Measurements from ENCODE around the gene SEMA3B. TPM values are rescaled to one million over a fixed set of nuclear protein-coding genes. Genes with fewer than 3 reads are reported as not detected.
"Not testable (repeated sequence)": the region's sequence is repeated elsewhere in the genome, so short reads cannot be mapped to it uniquely, and the experiment has no call there.

SEMA3B gene
- total RNA-seq, 1 experiment from 2014 or later: 0.15 TPM

GRCh38 chr3:50227390-50228183, 41.4 kb upstream of the SEMA3B start:
- Histone ChIP-seq H2AFZ (ENCODE audit: low read length) (peak overlapping the region; percentile 98), H4K20me1 (ENCODE audit: insufficient read depth, low read depth, low read length) (no peaks in the 10 kb centered on the region), H3K36me3 (ENCODE audit: insufficient read depth, low read length) (no peaks in the 10 kb centered on the region), H3K9me2 (replicated peaks; ENCODE audit: insufficient read depth, low read length) (no peaks in the 10 kb centered on the region), H3K4me2 (ENCODE audit: low read depth, low read length, poor library complexity, severe bottlenecking) (peak overlapping the region; percentile 92), H3K9ac (ENCODE audit: low read length) (peak overlapping the region; percentile 92), H3K27me3 (ENCODE audit: low read length) (no peaks in the 10 kb centered on the region), H3K27ac (ENCODE audit: low read length) (peak overlapping the region; percentile 58), H3K9me3 (ENCODE audit: low read length) (no peaks in the 10 kb centered on the region), H3K4me1 (ENCODE audit: low read length) (peaks cover 43% of the 10 kb centered on the region), H3K4me3 (ENCODE audit: low read length) (peak overlapping the region; percentile 98), H3K79me2 (ENCODE audit: low read length) (no peaks in the 10 kb centered on the region; the same call in 1 of the 2 replicates)
- peak; percentile 98 for DNase-seq

- Histone ChIP-seq H3K4me2 (ENCODE audit: low read depth, low read length, poor library complexity, severe bottlenecking) (peak overlapping the region; percentile 92), H3K4me1 (ENCODE audit: low read length) (peaks cover 43% of the 10 kb centered on the region), H3K4me3 (ENCODE audit: low read length) (peak overlapping the region; percentile 98), H3K9ac (ENCODE audit: low read length) (peak overlapping the region; percentile 92), H3K27ac (ENCODE audit: low read length) (peak overlapping the region; percentile 58)
- not testable (repeated sequence) for H3K9me3 ChIP-seq (ENCODE audit: low read length); H3K27me3 ChIP-seq (ENCODE audit: low read length); DNase-seq; H4K20me1 ChIP-seq (ENCODE audit: insufficient read depth, low read depth, low read length); H3K36me3 ChIP-seq (ENCODE audit: insufficient read depth, low read length); H3K9me2 ChIP-seq (replicated peaks; ENCODE audit: insufficient read depth, low read length); H2AFZ ChIP-seq (ENCODE audit: low read length); H3K79me2 ChIP-seq (ENCODE audit: low read length)
These were observed 40.7 kb upstream of the SEMA3B start for GRCh38 chr3:50228184-50228763.

DNA sequence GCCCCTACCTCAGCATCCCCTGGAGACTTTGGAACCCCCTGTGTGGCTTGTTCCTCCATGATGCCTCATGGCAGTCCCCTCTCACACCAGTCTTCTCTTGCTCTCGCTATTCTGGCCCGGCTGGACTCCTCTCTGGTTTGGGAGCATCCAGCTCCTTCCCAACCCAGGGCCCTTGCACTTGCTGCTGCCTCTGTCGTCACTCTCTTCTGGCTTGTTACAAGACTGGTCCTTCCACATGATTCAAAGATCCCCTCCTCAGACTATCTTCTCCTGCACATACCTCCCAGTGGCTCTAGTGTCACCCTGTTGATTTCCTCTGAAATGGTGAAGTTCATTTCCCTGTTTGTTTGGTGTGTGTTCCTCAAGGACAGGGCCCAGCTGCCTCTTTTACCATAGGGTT, 39.5 kb upstream of the SEMA3B start:
- H2AFZ ChIP-seq (ENCODE audit: low read length): no peak overlapping the region
- peaks cover 44% of the 10 kb centered on the region for H3K4me1 ChIP-seq (ENCODE audit: low read length)
- H3K9me3 ChIP-seq (ENCODE audit: low read length): no peaks in the 10 kb centered on the region
- peak overlapping the region; percentile 37 for H3K4me2 ChIP-seq (ENCODE audit: low read depth, low read length, poor library complexity, severe bottlenecking)
- no peaks in the 10 kb centered on the region for H4K20me1 ChIP-seq (ENCODE audit: insufficient read depth, low read depth, low read length)
- DNase-seq: no peak
- H3K9ac ChIP-seq (ENCODE audit: low read length): no peak overlapping the region
- no peaks in the 10 kb centered on the region for H3K36me3 ChIP-seq (ENCODE audit: insufficient read depth, low read length)
- H3K27me3 ChIP-seq (ENCODE audit: low read length): no peaks in the 10 kb centered on the region
- H3K27ac ChIP-seq (ENCODE audit: low read length): peak overlapping the region; percentile 58; the same call in 1 of the 2 replicates
- H3K4me3 ChIP-seq (ENCODE audit: low read length): no peak overlapping the region
- no peaks in the 10 kb centered on the region for H3K9me2 ChIP-seq (replicated peaks; ENCODE audit: insufficient read depth, low read length)
- H3K79me2 ChIP-seq (ENCODE audit: low read length): no peaks in the 10 kb centered on the region; the same call in 1 of the 2 replicates

- H3K9ac ChIP-seq (ENCODE audit: low read length): peak overlapping the region; percentile 48
- H2AFZ ChIP-seq (ENCODE audit: low read length): peak overlapping the region; percentile 55; the same call in 1 of the 2 replicates
- no peaks in the 10 kb centered on the region; the same call in 1 of the 2 replicates for H3K79me2 ChIP-seq (ENCODE audit: low read length)
- DNase-seq: peak; percentile 59
- H3K4me1 ChIP-seq (ENCODE audit: low read length): peaks cover 51% of the 10 kb centered on the region
- H3K27me3 ChIP-seq (ENCODE audit: low read length): no peaks in the 10 kb centered on the region
- no peaks in the 10 kb centered on the region for H3K36me3 ChIP-seq (ENCODE audit: insufficient read depth, low read length)
- H3K9me2 ChIP-seq (replicated peaks; ENCODE audit: insufficient read depth, low read length): no peaks in the 10 kb centered on the region
- peak overlapping the region; percentile 37 for H3K4me2 ChIP-seq (ENCODE audit: low read depth, low read length, poor library complexity, severe bottlenecking)
- peak overlapping the region; percentile 11; the same call in 1 of the 2 replicates for H3K4me3 ChIP-seq (ENCODE audit: low read length)
- H4K20me1 ChIP-seq (ENCODE audit: insufficient read depth, low read depth, low read length): no peaks in the 10 kb centered on the region
- H3K27ac ChIP-seq (ENCODE audit: low read length): no peak overlapping the region; the same call in 1 of the 2 replicates
- H3K9me3 ChIP-seq (ENCODE audit: low read length): no peaks in the 10 kb centered on the region
These were observed 38.7 kb upstream of the SEMA3B start for GRCh38 chr3:50230104-50230793.

DNA sequence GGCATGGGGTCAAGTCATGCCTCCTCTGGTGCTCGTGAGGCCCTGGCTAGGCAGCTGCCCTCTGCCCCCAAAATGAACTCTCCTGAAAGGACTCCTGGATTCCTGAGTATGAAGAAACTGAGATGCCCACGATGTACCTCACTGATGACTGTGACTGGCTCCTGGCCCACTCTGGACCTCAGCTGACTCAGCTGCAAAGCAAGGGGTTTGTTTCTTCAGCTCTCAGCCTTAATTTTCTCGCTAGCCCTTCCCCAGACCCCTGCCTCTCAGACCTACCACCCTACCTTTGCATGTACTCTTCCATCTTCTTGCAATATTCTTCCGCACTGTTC, 38.2 kb upstream of the SEMA3B start:
- H3K4me3 ChIP-seq (ENCODE audit: low read length): no peak overlapping the region; the same call in 1 of the 2 replicates
- no peaks in the 10 kb centered on the region for H3K36me3 ChIP-seq (ENCODE audit: insufficient read depth, low read length)
- no peak overlapping the region for H3K27ac ChIP-seq (ENCODE audit: low read length)

DNA sequence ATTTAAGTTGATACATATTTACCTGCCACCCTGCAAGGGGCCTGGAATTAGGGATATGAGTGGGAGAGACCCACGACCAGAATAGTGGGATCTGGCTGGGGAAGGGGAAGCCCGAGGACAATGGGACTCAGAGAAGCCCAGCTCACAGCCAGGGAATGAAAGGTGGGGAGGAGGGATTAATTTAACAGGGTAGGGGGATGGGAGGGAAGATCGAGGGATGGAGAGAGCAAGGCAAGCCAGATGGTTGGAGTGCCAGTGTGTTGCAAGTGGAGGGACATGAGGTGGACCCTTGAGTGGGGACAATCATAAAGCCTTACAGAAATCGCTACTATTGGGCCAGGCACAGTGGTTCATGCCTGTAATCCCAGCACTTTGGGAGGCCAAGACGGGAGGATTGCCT, 37.4 kb upstream of the SEMA3B start:
- no peak overlapping the region for H3K9ac ChIP-seq (ENCODE audit: low read length)
- H3K9me2 ChIP-seq (replicated peaks; ENCODE audit: insufficient read depth, low read length): no peaks in the 10 kb centered on the region
- no peak overlapping the region for H2AFZ ChIP-seq (ENCODE audit: low read length)
- H3K4me3 ChIP-seq (ENCODE audit: low read length): no peak overlapping the region
- H3K27me3 ChIP-seq (ENCODE audit: low read length): no peaks in the 10 kb centered on the region
- H3K36me3 ChIP-seq (ENCODE audit: insufficient read depth, low read length): no peaks in the 10 kb centered on the region
- no peak overlapping the region for H3K27ac ChIP-seq (ENCODE audit: low read length)
- H4K20me1 ChIP-seq (ENCODE audit: insufficient read depth, low read depth, low read length): peaks cover 4% of the 10 kb centered on the region; the same call in 1 of the 2 replicates
- H3K4me2 ChIP-seq (ENCODE audit: low read depth, low read length, poor library complexity, severe bottlenecking): no peak overlapping the region
- H3K9me3 ChIP-seq (ENCODE audit: low read length): no peaks in the 10 kb centered on the region
- H3K79me2 ChIP-seq (ENCODE audit: low read length): peaks cover 5% of the 10 kb centered on the region
- no peak for DNase-seq
- peaks cover 47% of the 10 kb centered on the region for H3K4me1 ChIP-seq (ENCODE audit: low read length)

More for the DNA sequence above, 38.2 kb upstream of the SEMA3B start:
- no peaks in the 10 kb centered on the region; the same call in 1 of the 2 replicates for H3K79me2 ChIP-seq (ENCODE audit: low read length)
- peak overlapping the region; percentile 55; the same call in 1 of the 2 replicates for H2AFZ ChIP-seq (ENCODE audit: low read length)
- no peaks in the 10 kb centered on the region for H4K20me1 ChIP-seq (ENCODE audit: insufficient read depth, low read depth, low read length)
- no peaks in the 10 kb centered on the region for H3K9me3 ChIP-seq (ENCODE audit: low read length)
- no peak for DNase-seq
- peaks cover 54% of the 10 kb centered on the region for H3K4me1 ChIP-seq (ENCODE audit: low read length)
- no peaks in the 10 kb centered on the region for H3K9me2 ChIP-seq (replicated peaks; ENCODE audit: insufficient read depth, low read length)
- H3K9ac ChIP-seq (ENCODE audit: low read length): peak overlapping the region; percentile 48
- peak overlapping the region; percentile 37 for H3K4me2 ChIP-seq (ENCODE audit: low read depth, low read length, poor library complexity, severe bottlenecking)
- no peaks in the 10 kb centered on the region for H3K27me3 ChIP-seq (ENCODE audit: low read length)

DNA sequence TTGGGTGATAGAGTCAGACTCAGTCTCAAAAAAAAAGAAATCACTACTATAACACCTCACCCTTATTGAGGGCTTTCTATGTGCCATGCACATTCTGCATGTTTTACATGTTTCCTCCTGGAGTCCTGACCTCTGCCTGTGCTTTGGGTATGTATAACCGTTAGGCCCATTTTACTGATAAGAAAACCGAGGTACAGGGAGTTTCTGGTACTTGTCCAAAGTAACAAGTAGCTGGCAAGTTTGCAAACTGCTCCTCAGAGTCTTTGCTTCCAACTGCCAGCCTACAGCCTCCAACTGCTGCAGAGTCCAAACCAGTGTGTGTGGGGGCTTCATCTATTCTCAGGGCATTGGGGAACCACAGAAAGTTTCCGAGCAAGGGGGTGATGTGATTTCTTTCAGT, 36.6 kb upstream of the SEMA3B start:
- no peak overlapping the region for H2AFZ ChIP-seq (ENCODE audit: low read length)
- no peaks in the 10 kb centered on the region for H3K36me3 ChIP-seq (ENCODE audit: insufficient read depth, low read length)
- H3K9me2 ChIP-seq (replicated peaks; ENCODE audit: insufficient read depth, low read length): no peaks in the 10 kb centered on the region
- no peaks in the 10 kb centered on the region for H3K9me3 ChIP-seq (ENCODE audit: low read length)
- DNase-seq: no peak
- peaks cover 40% of the 10 kb centered on the region for H3K4me1 ChIP-seq (ENCODE audit: low read length)
- H3K4me3 ChIP-seq (ENCODE audit: low read length): no peak overlapping the region
- peaks cover 6% of the 10 kb centered on the region; the same call in 1 of the 2 replicates for H4K20me1 ChIP-seq (ENCODE audit: insufficient read depth, low read depth, low read length)
- no peak overlapping the region for H3K27ac ChIP-seq (ENCODE audit: low read length)
- peaks cover 12% of the 10 kb centered on the region for H3K79me2 ChIP-seq (ENCODE audit: low read length)
- no peak overlapping the region for H3K9ac ChIP-seq (ENCODE audit: low read length)
- H3K27me3 ChIP-seq (ENCODE audit: low read length): no peaks in the 10 kb centered on the region
- H3K4me2 ChIP-seq (ENCODE audit: low read depth, low read length, poor library complexity, severe bottlenecking): no peak overlapping the region

DNA sequence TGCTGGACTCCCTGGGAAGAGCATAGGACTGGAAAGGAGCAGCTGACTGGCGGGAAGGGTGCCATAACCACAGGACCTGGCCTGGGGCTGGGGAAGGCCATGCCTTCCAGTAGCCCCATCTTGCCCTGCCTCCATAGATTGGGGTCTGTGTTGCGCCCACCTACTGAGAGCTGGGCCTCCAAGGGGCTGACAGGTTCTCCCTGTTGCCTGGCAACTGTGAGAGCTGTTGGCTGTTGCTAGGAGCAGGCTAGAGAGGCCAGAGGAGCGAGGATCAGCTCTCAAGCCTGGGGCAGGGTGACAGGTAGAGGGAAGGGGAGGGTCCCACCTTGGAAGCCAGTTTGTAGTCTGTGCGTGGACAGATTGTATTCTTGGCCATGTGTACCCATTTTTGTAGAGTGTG, 35.8 kb upstream of the SEMA3B start:
- H4K20me1 ChIP-seq (ENCODE audit: insufficient read depth, low read depth, low read length): peaks cover 7% of the 10 kb centered on the region; the same call in 1 of the 2 replicates
- no peak overlapping the region for H3K9ac ChIP-seq (ENCODE audit: low read length)
- H2AFZ ChIP-seq (ENCODE audit: low read length): no peak overlapping the region
- H3K79me2 ChIP-seq (ENCODE audit: low read length): peaks cover 21% of the 10 kb centered on the region
- H3K36me3 ChIP-seq (ENCODE audit: insufficient read depth, low read length): no peaks in the 10 kb centered on the region
- no peaks in the 10 kb centered on the region for H3K9me2 ChIP-seq (replicated peaks; ENCODE audit: insufficient read depth, low read length)
- no peak for DNase-seq
- H3K4me2 ChIP-seq (ENCODE audit: low read depth, low read length, poor library complexity, severe bottlenecking): no peak overlapping the region
- no peaks in the 10 kb centered on the region for H3K9me3 ChIP-seq (ENCODE audit: low read length)
- no peak overlapping the region for H3K4me3 ChIP-seq (ENCODE audit: low read length)
- H3K27ac ChIP-seq (ENCODE audit: low read length): no peak overlapping the region
- H3K27me3 ChIP-seq (ENCODE audit: low read length): no peaks in the 10 kb centered on the region
- peaks cover 38% of the 10 kb centered on the region for H3K4me1 ChIP-seq (ENCODE audit: low read length)

Data from Karpas-422 (cell line).